HG02763 (cell line): ENCODE measurements around the gene TULP3.

Experiments
- ATAC-seq: cut with Tn5 transposase; IDR thresholded peaks from one replicate; pipeline ENCODE4 v1.9.1; 2021; ENCODE audit warnings: mild to moderate bottlenecking, moderate library complexity; ENCODE audit not compliant: unreplicated experiment

Gene TULP3

GRCh38 chr12:2963760-2964292, 73.1 kb downstream of the TULP3 start:
- ATAC-seq = no peak

GRCh38 chr12:2967651-2968050, 77.0 kb downstream of the TULP3 start:
- ATAC-seq = no peak

- ATAC-seq = no peak
Measured at GRCh38 chr12:2970744-2971143, 80.1 kb downstream of the TULP3 start.

- no peak for ATAC-seq
Measured at GRCh38 chr12:2973566-2973965, 82.9 kb downstream of the TULP3 start.

GRCh38 chr12:2974560-2974971, 83.9 kb downstream of the TULP3 start:
- no peak for ATAC-seq

- ATAC-seq = no peak
Measured at GRCh38 chr12:2976581-2976996, 85.9 kb downstream of the TULP3 start.

- no peak for ATAC-seq
Measured at GRCh38 chr12:2977776-2978175, 87.1 kb downstream of the TULP3 start.

- ATAC-seq = no peak
Measured at GRCh38 chr12:2979806-2980205, 89.1 kb downstream of the TULP3 start.

GRCh38 chr12:2980630-2981029, 89.9 kb downstream of the TULP3 start:
- no peak for ATAC-seq

GRCh38 chr12:2982361-2982760, 91.7 kb downstream of the TULP3 start:
- ATAC-seq = no peak

GRCh38 chr12:2984249-2984648, 93.6 kb downstream of the TULP3 start:
- ATAC-seq = no peak

- no peak for ATAC-seq
Measured at GRCh38 chr12:2984698-2985097, 94.0 kb downstream of the TULP3 start.

GRCh38 chr12:2986876-2987275, 96.2 kb downstream of the TULP3 start:
- no peak for ATAC-seq

GRCh38 chr12:2988494-2988893, 97.8 kb downstream of the TULP3 start:
- no peak for ATAC-seq
